Cardiac muscle cell (in vitro differentiated cells and primary cell): ENCODE data around the gene MCCC1. TPM values are rescaled to one million over a fixed set of nuclear protein-coding genes. Genes with fewer than 3 reads are reported as not detected.
"Not testable (repeated sequence)": the region's sequence is repeated elsewhere in the genome, so short reads cannot be mapped to it uniquely, and the experiment has no call there.

Experiments used
- DNase-seq, 2 donors: peaks; one replicate each; pipeline versions ENCODE4 v3.0.0 to v3.0.0-alpha.2; 2010 to 2017; ENCODE audit warnings: low read depth in 1 of 2, low spot score in 1 of 2
- H3K27ac ChIP-seq: fragments of 200-600 bp; sonication (generic); 2 replicates; pipeline ENCODE4 v1.5.1; 2016
- H3K27me3 ChIP-seq: fragments of 200-600 bp; sonication (generic); 2 replicates; pipeline ENCODE4 v1.6.0; 2016; ENCODE audit warnings: control low read depth
- H3K36me3 ChIP-seq: fragments of 200-600 bp; sonication (generic); 2 replicates; pipeline ENCODE4 v1.5.1; 2016; ENCODE audit warnings: control low read depth
- H3K4me1 ChIP-seq: fragments of 200-600 bp; sonication (generic); 2 replicates; pipeline ENCODE4 v1.8.1; 2017; ENCODE audit warnings: low read depth, mild to moderate bottlenecking, mixed run types
- H3K4me3 ChIP-seq: fragments of 200-600 bp; sonication (generic); 2 replicates; pipeline ENCODE4 v1.5.1; 2016; ENCODE audit warnings: mild to moderate bottlenecking
- H3K9me3 ChIP-seq: fragments of 200-600 bp; sonication (generic); 2 replicates; pipeline ENCODE4 v1.5.1; 2017; ENCODE audit warnings: low read depth, mild to moderate bottlenecking, control low read depth
- CTCF ChIP-seq: IDR thresholded peaks from 2 replicates; pipeline ENCODE4 v1.5.1; 2012; ENCODE audit warnings: low read depth, mild to moderate bottlenecking, low read length
- polyA plus RNA-seq: library from polyadenylated mRNA; unstranded; fragments of >200 nt; fragmentation: Nextera tagmentation; extraction: Ambion mirVana; gene quantifications from 2 replicates; pipeline ENCODE4 v1.2.1, GENCODE V29; 2016
- total RNA-seq: library from RNA; depleted of rRNA; stranded (reverse); fragments of >200 nt; gene quantifications from 2 replicates; pipeline ENCODE4 v1.2.3, GENCODE V29; 2016

Gene MCCC1
- total and polyA plus RNA-seq, 2 experiments from 2014 or later = 33.2 to 40.5 TPM

- Histone ChIP-seq H3K4me3 (no peak overlapping the region), H3K4me1 (no peaks in the 10 kb centered on the region), H3K27me3 (no peaks in the 10 kb centered on the region), H3K36me3 (peaks cover 11% of the 10 kb centered on the region), H3K27ac (no peak overlapping the region), H3K9me3 (no peaks in the 10 kb centered on the region)
- peak in 1 of 2 donors; percentile 34 for DNase-seq
- no peak for TF ChIP-seq CTCF
These were observed 25.0 kb downstream of the MCCC1 start for GRCh38 chr3:183074261-183074660.

- H3K27me3 ChIP-seq = no peaks in the 10 kb centered on the region
- peaks cover 11% of the 10 kb centered on the region for H3K36me3 ChIP-seq
- H3K4me1 ChIP-seq = no peaks in the 10 kb centered on the region
- H3K27ac ChIP-seq = no peak overlapping the region
- no peak overlapping the region for H3K4me3 ChIP-seq
- no peaks in the 10 kb centered on the region for H3K9me3 ChIP-seq
- TF ChIP-seq CTCF = no peak
- DNase-seq = no peak
These were observed 25.5 kb downstream of the MCCC1 start for GRCh38 chr3:183073839-183074238.

GRCh38 chr3:183070892-183071291 is 28.4 kb downstream of the MCCC1 start:
- Histone ChIP-seq H3K9me3 (no peaks in the 10 kb centered on the region), H3K27ac (no peak overlapping the region), H3K36me3 (peaks cover 11% of the 10 kb centered on the region), H3K4me3 (no peak overlapping the region), H3K27me3 (no peaks in the 10 kb centered on the region), H3K4me1 (no peaks in the 10 kb centered on the region)
- DNase-seq = no peak
- no peak for TF ChIP-seq CTCF

- H3K4me3 ChIP-seq = no peak overlapping the region
These were observed 30.2 kb downstream of the MCCC1 start for GRCh38 chr3:183069086-183069485.

GRCh38 chr3:183066891-183067290 is 32.4 kb downstream of the MCCC1 start:
- H3K27ac ChIP-seq, H3K27me3 ChIP-seq, DNase-seq, H3K9me3 ChIP-seq, H3K4me1 ChIP-seq, H3K4me3 ChIP-seq: not testable (repeated sequence)
- peaks cover 11% of the 10 kb centered on the region for H3K36me3 ChIP-seq

More at GRCh38 chr3:183069086-183069485, 30.2 kb downstream of the MCCC1 start:
- Histone ChIP-seq H3K27me3 (no peaks in the 10 kb centered on the region), H3K27ac (no peak overlapping the region), H3K4me1 (no peaks in the 10 kb centered on the region), H3K9me3 (no peaks in the 10 kb centered on the region), H3K36me3 (peaks cover 11% of the 10 kb centered on the region)
- DNase-seq = no peak
- no peak for TF ChIP-seq CTCF

GRCh38 chr3:183064475-183064874 is 34.8 kb downstream of the MCCC1 start:
- Histone ChIP-seq H3K9me3 (no peaks in the 10 kb centered on the region), H3K4me1 (no peaks in the 10 kb centered on the region), H3K4me3 (no peak overlapping the region), H3K27ac (no peak overlapping the region), H3K36me3 (no peaks in the 10 kb centered on the region), H3K27me3 (no peaks in the 10 kb centered on the region)
- no peak for TF ChIP-seq CTCF
- no peak for DNase-seq
